HG03103 (cell line): ENCODE measurements around the gene PLEKHG3.
"Not testable (repeated sequence)": the region's sequence is repeated elsewhere in the genome, so short reads cannot be mapped to it uniquely, and the experiment has no call there.

Experiments used
- ATAC-seq: cut with Tn5 transposase; IDR thresholded peaks from one replicate; pipeline ENCODE4 v1.9.1; 2021; ENCODE audit warnings: low read depth; ENCODE audit not compliant: unreplicated experiment

The PLEKHG3 gene

GRCh38 chr14:64704143-64704742 lies at the start of gene PLEKHG3:
Gene PLEKHG3, plus strand, starts transcription at chr14:64704424. Its CDS starts 23,208 bp downstream, at chr14:64727632.
- no peak for ATAC-seq

- no peak for ATAC-seq
These were observed 49.3 kb upstream of the PLEKHG3 start for GRCh38 chr14:64654901-64655300.

- no peak for ATAC-seq
These were observed 47.2 kb upstream of the PLEKHG3 start for GRCh38 chr14:64656986-64657385.

- ATAC-seq, result no peak
These were observed 46.0 kb upstream of the PLEKHG3 start for GRCh38 chr14:64658201-64658600.

- ATAC-seq, result not testable (repeated sequence)
These were observed 45.4 kb upstream of the PLEKHG3 start for GRCh38 chr14:64658700-64659264.

GRCh38 chr14:64659366-64659765 lies 44.9 kb upstream of the PLEKHG3 start:
- ATAC-seq, result no peak

- ATAC-seq, result no peak
These were observed 41.0 kb upstream of the PLEKHG3 start for GRCh38 chr14:64663174-64663573.

GRCh38 chr14:64671591-64671990 lies 32.6 kb upstream of the PLEKHG3 start:
- no peak for ATAC-seq

GRCh38 chr14:64673316-64673715 lies 30.9 kb upstream of the PLEKHG3 start:
- no peak for ATAC-seq

GRCh38 chr14:64673748-64674147 lies 30.5 kb upstream of the PLEKHG3 start:
- no peak for ATAC-seq

GRCh38 chr14:64674829-64675228 lies 29.4 kb upstream of the PLEKHG3 start:
- no peak for ATAC-seq

- no peak for ATAC-seq
These were observed 28.9 kb upstream of the PLEKHG3 start for GRCh38 chr14:64675312-64675711.

GRCh38 chr14:64676410-64677008 lies 27.7 kb upstream of the PLEKHG3 start:
- no peak for ATAC-seq

GRCh38 chr14:64680013-64680713 lies 24.1 kb upstream of the PLEKHG3 start:
- ATAC-seq, result no peak

- no peak for ATAC-seq
These were observed 23.5 kb upstream of the PLEKHG3 start for GRCh38 chr14:64680714-64681065.

- no peak for ATAC-seq
These were observed 22.2 kb upstream of the PLEKHG3 start for GRCh38 chr14:64681796-64682710.

GRCh38 chr14:64682843-64683242 lies 21.4 kb upstream of the PLEKHG3 start:
- no peak for ATAC-seq

- no peak for ATAC-seq
These were observed 21.0 kb upstream of the PLEKHG3 start for GRCh38 chr14:64683264-64683663.

- ATAC-seq, result no peak
These were observed 20.1 kb upstream of the PLEKHG3 start for GRCh38 chr14:64684091-64684490.

GRCh38 chr14:64685371-64686281 lies 18.6 kb upstream of the PLEKHG3 start:
- no peak for ATAC-seq
